Limb (tissue), 2 donors: ENCODE measurements around the gene CHCHD5.

Experiments used
- DNase-seq, 2 donors: peaks; one replicate each; pipeline ENCODE4 v3.0.0-alpha.2; 2016; ENCODE audit errors: extremely low spot score in 2 of 2

Gene CHCHD5

DNA sequence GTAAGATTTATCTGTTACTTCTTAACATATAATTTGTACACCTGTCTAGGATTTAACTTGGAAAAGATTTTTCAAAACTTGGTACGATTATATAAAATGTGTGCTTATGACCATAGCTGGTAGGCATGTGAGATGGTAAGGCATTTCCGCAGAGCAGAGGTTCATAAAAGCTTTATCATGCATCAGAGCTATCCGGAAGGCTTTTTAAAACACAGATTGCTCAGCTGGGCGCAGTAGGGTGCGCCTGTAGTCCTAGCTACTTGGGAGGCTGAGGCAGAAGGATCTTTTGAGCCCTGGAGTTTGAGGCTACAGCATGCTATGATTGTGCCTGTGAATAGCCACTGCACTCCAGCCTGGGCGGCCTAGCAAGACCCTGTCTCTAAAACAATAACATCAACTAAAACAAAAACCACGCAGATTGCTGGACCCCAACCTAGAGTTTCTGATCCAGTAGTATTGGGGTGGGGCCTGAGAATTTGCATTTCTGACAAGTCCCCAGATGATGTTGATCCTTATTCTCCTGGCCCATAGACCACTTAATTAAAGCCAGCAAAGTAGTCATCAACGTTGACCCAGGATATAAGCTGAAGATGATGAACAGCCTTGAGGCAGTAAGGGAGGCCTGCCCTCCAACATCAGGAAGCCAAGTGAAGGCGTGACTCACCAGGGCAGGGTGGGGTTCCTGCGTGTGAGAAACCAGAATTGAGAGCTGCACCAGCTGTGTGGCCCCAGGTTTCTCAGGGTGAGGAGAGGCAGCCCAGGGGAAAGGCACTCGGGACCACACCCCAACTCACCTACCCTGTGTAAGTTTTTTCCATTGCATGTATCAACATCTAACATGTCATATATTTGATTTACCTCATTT is 39.7 kb downstream of the CHCHD5 start:
- no peak for DNase-seq

DNA sequence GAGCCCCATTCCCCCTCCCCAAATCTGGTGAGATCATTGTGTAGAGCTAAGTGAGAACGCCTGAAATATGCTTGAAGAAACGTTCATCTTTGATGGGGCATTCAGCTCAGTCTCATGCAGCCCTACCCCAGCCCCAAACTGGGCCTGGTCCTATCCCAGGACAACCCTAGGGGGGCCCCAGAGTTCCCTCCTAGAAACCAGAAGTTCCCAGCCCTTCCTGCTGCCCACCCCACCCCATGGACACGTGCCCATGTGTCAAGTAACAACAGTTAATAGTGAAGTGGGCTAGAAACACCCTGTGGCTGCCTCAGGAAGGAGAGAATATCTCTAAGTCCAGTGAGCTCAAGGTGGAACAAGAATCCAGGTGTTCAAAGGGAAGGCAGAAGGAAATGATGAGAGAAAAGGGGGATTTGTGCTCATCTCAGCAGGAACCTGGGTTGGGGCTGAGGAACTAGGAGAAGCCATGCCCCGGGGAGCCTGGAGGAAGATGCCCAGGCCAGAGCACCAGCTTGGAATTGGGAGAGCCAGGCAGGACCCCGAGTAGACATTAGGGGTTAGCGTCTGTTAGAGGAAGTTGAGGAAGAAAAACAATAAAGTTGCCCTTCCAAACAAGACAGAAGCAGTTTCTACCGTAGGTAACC is 41.2 kb downstream of the CHCHD5 start:
- no peak for DNase-seq

DNA sequence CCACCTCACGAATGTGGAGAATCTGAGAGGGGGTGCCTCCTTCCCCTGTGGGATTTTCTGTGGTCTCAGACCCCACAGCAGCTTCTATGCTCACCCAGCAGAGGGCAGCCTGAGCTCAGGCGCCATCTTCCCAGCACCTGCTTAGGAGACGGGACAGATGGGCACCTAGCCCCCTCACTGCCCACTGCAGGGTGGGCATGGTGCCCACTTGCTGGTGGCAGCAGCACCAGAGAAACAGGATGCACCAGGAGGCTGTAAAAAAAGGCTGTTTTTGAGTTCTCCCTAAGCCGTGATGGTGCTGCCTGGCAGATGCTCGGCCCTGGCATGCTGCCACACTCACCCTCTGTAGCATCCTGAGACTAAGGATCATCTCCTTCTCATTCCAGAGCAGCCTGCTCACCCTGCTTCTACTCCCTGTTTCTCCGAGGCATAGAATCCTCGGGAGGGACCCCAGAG is 42.2 kb downstream of the CHCHD5 start:
- DNase-seq: peak in 1 of 2 donors; percentile 67

- peak in 1 of 2 donors; percentile 32 for DNase-seq
Measured at GRCh38 chr2:112627060-112628040, 42.9 kb downstream of the CHCHD5 start.

DNA sequence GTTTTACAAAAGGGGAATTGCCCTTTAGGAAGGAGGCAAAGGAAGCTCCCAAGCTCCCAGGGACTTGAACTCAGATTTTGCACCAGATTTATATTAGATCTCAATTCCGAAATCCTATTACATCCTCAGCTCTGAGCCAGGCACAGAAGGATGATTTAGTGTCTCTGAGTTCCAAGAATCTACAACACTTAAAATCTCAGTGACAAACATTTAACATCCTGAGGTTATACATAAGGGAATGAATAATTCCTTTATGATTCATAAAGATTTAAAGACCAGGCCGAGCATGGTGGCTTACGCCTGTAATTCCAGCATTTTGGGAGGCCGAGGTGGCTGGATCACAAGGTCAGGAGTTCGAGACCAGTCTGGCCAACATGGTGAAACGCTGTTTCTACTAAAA is 44.8 kb downstream of the CHCHD5 start:
- DNase-seq: no peak

DNA sequence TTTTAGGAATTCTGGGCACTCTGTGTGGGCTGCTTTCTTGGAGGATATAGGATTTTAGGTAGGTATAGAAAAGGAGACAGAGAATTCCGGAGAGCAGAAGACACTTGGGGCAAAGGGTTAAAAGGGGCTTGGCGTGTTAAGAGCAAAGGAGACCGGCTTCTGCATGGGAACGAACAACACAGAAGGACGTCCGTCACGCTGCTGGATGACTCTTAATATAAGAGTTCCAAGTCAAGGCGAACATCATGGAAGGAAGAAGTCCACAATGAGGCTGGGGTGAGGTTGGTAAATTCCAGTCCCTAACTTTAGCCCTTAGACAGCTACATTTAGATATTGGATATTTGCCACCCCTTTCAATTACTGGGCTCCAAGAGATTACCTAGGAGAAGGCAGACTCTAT is 45.4 kb downstream of the CHCHD5 start:
- DNase-seq: no peak

- DNase-seq: no peak
Measured at GRCh38 chr2:112630268-112630667, 45.9 kb downstream of the CHCHD5 start.

DNA sequence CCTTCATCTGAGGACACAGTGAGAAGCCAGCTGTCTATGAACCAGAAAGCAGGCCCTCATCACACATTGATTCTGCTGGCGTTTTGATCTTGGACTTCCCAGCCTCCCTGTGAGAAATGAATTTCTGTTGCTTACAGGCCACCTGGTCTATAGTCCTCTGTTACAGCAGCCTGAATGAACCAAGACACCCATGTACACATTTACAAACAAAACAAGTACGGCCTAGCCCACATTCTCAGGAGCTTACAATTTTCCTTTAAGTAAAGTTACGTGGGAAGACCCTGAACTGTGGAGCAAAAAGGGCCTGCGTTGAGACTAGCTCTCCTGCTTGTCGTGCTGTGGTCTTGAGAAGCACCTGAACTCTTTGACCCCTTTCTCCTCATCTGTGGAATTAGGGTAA is 49.3 kb downstream of the CHCHD5 start:
- DNase-seq: no peak

DNA sequence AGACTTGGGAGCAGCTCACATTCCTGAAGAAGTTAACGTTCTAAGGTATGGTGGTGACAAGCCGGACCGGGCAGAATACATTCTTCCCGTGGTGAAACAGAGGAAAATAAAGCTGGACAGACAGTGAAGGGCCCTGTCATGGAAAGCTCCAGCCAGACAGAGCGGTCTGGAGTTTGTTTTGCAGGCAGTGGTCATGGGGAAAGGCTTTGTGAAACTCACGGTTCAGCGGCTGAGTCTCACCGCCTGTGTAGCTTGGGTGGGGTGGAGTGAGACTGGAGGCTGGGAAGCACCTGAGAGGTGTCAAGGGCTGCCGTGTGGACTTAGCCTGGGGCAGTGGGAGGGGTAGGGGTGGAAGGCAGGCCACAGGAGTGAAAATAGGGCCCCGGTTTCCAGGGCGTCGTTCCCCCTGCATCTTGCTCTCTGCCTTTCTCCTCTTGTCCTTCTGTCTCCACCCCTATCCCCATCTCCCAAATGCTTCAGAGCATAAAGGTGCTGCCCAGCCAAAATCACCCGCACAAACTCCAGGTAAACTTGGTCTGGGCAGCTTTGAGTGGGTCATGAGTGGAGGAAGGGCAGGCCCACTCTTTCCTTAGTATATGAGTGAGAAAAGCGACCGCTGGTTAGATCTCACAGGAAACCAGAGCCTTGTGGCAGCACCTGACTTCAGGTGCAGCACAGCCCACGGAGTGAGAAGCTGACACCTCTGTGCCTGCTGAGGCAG is 49.9 kb downstream of the CHCHD5 start:
- no peak for DNase-seq

DNA sequence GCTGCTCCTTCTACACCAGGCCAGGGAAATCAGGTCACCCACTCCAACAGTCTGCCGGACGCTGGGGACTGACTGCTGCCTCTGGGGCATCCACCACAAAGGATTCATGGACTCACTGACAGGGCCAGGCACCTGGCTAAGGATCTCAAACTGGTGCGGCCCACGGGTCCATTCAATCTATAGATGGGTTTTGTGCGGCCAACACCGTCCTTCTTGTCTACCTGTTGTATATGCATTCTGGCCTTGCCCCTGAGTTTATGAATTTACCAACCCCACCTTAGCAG is 50.4 kb downstream of the CHCHD5 start:
- no peak for DNase-seq

DNA sequence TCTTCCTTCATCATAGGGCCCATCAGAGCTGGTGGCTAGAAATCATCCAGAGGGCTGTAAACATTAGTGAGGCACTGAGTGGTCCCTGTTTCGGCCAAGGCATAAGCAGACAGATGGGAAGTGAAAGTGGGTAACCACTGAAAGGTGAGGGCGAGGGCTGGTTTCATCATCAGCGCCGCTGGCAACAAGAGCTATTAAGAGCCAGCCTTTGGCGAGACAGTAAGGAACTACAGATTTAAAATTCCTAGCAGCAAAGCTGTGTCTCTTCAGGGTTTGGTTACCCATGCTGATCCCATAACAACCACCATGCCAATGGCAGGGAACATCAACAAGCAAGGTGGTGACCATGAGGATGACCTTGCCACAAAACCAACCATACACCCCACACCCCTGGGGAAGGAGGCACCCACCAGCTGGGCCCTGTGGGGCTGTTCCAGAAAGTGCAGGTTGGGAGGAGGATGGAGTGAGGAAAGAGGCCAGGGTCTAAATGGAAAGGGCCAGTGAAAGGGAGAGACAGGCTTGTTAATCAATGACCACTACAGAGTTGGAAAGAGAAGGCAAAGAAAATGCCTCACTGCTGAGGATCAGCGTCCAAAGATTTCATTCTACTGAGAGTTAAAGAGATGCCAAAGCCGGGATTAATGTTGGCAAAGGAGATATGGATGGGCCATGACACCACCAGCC is 52.3 kb downstream of the CHCHD5 start:
- no peak for DNase-seq

GRCh38 chr2:112637289-112637660 is 52.9 kb downstream of the CHCHD5 start:
- DNase-seq: no peak
